ENCODE measurements around the gene CFAP141.
A peak's percentile ranks its signal among the peaks of the same experiment; 100 is the strongest.

The CFAP141 gene

DNA sequence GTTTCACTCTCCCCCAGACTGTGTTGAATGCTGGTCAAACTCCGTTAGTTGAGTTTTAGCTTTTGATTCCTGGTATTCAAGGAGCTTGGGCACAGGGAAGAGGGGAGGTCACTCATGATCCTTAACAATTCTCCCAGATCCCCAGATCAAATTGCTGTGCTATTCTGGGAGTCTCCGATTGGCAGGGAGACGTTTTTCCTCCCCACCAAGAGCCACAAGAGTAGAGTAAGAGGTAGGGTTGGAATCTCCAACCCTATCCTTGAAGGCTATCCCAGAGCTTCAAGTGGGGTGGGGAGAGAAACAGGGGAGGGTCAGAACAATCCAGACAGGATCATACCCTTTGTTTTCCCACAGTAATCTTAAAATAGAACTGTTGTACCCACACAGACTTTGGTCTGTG is 13.7 kb downstream of the CFAP141 start:
- no peak for TF ChIP-seq CTCF (IDR thresholded peaks at IDR 0.05; ENCODE audit: low read length, missing control alignments)
- no peak for DNase-seq (ENCODE audit: low read depth)
- H3K4me3 ChIP-seq (replicated peaks; ENCODE audit: low read depth, low read length), result no peak overlapping the region

- peak; percentile 90 for DNase-seq (ENCODE audit: low read depth)
- TF ChIP-seq CTCF (IDR thresholded peaks at IDR 0.05; ENCODE audit: low read length, missing control alignments), result no peak
- H3K4me3 ChIP-seq (replicated peaks; ENCODE audit: low read depth, low read length), result peak within 1 kb of the TSS; percentile 3
These were observed 14.1 kb downstream of the CFAP141 start, which contains the start of gene TPM3 for GRCh38 chr1:154191990-154192461. Gene TPM3 (minus strand): TSS chr1:154192100. CDS start chr1:154192018, 82 bp downstream.

DNA sequence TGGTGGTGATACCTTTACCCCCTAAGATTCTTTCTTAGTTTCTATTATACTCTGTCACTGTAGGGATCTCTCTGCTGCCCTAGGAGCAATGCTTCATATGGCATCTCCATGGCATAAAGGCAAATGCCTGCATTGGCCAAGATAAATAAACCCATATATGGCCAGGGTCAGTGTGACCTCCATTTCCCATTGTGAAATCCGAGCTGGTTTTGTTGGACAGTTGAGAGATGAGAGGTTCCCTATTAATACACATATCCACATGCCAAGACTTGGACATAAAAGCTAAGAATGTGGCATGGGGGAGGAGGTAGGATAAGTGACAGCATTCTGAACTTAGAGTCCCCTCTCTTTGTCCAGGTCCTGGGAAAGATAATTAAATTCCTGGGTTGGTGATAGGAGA is 15.6 kb downstream of the CFAP141 start:
- DNase-seq (ENCODE audit: low read depth), result peak; percentile 89
- no peak overlapping the region for H3K4me3 ChIP-seq (replicated peaks; ENCODE audit: low read depth, low read length)
- no peak for TF ChIP-seq CTCF (IDR thresholded peaks at IDR 0.05; ENCODE audit: low read length, missing control alignments)

- DNase-seq (ENCODE audit: low read depth), result no peak
- no peak overlapping the region for H3K4me3 ChIP-seq (replicated peaks; ENCODE audit: low read depth, low read length)
- no peak for TF ChIP-seq CTCF (IDR thresholded peaks at IDR 0.05; ENCODE audit: low read length, missing control alignments)
These were observed 19.2 kb downstream of the CFAP141 start for GRCh38 chr1:154186852-154187501.

GRCh38 chr1:154186177-154186576 is 20.0 kb downstream of the CFAP141 start:
- no peak overlapping the region for H3K4me3 ChIP-seq (replicated peaks; ENCODE audit: low read depth, low read length)
- DNase-seq (ENCODE audit: low read depth), result peak; percentile 81
- TF ChIP-seq CTCF (IDR thresholded peaks at IDR 0.05; ENCODE audit: low read length, missing control alignments), result peak; percentile 69

DNA sequence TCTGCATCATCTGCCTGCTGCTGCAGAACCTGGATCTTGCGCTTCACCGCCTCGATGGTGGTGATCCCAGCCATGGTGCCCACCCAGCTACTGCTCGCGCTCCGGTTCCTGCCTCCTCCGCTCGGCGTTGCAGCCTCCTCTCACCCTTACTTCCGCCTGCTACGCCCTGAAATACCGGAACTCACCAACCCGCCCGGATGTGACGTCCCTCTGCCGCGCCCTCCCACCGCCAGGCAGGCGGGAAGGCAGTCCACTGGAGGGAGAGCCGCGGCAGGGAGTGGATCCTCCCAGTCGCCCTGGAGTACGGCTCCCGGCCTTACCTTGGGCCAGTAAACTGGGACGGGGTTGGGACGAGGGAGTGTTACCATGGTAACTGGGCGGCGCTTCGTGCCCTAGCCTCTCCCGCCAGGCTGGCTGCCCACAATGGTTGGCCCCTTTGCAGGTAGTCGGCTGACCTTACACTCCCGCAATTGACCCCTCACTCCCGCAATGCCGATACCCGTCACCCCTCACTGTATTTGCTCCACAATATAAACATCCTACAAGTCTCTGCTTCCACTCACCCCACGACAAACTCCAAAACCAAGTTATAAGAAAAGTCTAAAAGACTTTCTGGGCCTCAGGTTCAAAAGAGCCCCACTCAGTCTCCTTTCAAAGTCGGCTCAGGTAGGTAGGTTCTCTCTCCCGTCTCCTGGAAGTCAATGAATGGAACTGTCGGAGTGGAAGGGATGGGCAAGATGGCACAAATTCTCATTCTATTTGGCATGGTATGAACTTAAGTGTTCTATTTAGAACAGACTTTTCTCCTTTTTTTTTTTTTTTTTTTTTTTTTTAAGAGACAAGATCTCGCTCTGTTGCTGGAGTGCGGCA is 22.9 kb downstream of the CFAP141 start:
- peak overlapping the region; percentile 100 for H3K4me3 ChIP-seq (replicated peaks; ENCODE audit: low read depth, low read length)

More for the DNA sequence above, 22.9 kb downstream of the CFAP141 start:
- TF ChIP-seq CTCF (IDR thresholded peaks at IDR 0.05; ENCODE audit: low read length, missing control alignments), result no peak
- DNase-seq (ENCODE audit: low read depth), result peak; percentile 97
